SW 1271 (cell line): ENCODE data around the gene GALE.

ENCODE experiments used
- DNase-seq, 2 experiments: peaks; one replicate each; lab custom pipeline; 2025; lab: John Stamatoyannopoulos, UW

GALE gene

GRCh38 chr1:23751050-23751814, 49.3 kb downstream of the GALE start:
- DNase-seq = peak in 1 of 2 experiments; percentile 31

- DNase-seq = no peak
Observed at GRCh38 chr1:23748016-23748415, 52.5 kb downstream of the GALE start.
